ENCODE measurements around the gene ADNP. TPM values are rescaled to one million over a fixed set of nuclear protein-coding genes. Genes with fewer than 3 reads are reported as not detected.

The ADNP gene
- total and polyA plus RNA-seq, 2 experiments from 2014 or later = 95.0 to 106 TPM

DNA sequence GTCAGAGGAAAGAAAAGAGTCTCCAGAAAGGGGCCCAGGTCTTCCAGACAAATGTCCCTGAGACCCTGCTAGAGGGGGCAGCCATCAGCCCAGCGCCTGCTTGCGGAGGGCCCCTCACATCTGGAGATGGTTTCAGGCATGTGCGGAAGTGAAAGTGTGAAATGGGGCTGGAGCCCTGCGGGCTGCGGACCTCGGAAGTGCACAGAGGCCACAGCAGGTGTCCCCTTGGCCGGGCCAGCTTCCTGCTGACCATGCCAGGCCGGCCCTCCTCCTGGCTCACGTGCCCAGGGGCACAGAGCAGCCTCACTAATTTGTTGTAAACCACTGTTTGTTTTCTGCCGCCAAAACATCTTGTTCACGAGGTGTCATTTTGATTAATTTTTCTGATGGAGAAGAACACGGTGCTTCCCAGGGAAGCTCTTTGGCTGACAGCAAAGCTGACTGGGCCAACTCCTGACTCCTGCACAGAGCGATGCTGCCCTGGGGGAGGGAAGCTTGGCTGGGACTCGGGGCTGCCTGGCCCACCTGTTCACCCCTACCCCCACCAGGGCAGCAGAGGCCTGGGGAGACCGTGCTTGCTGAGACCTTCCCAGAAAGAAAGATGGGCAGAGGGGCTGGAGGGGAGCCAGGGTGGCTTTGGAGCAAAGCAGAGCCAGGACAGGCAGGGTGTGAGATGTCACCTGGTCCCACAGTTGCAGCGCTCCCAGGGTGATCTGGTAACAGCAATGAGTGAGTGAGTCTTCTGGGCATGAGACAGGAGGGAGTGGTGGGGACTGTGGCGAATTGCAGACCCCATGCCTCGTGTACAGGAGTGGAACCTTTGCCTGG is 82.2 kb downstream of the ADNP start:
- H3K27me3 ChIP-seq (ENCODE audit: insufficient read depth) = no peaks in the 10 kb centered on the region
- H3K4me1 Mint-ChIP-seq = peaks cover 30% of the 10 kb centered on the region
- no peaks in the 10 kb centered on the region for H3K9me3 Mint-ChIP-seq
- peak overlapping the region; percentile 69 for H3K27ac Mint-ChIP-seq
- no peak overlapping the region for H3K4me3 Mint-ChIP-seq
- no peak overlapping the region for H3K4me3 ChIP-seq
- no peaks in the 10 kb centered on the region for H3K9me2 ChIP-seq (ENCODE audit: insufficient read depth)
- H3F3A ChIP-seq (replicated peaks; ENCODE audit: low read depth) = no peaks in the 10 kb centered on the region
- ATAC-seq (no peak), DNase-seq (ENCODE audit: low spot score) (no peak)
- H4K20me1 ChIP-seq (replicated peaks; ENCODE audit: insufficient read depth) = no peaks in the 10 kb centered on the region
- no peaks in the 10 kb centered on the region for H3K79me2 ChIP-seq (replicated peaks; ENCODE audit: insufficient read depth)
- H3K36me3 Mint-ChIP-seq (ENCODE audit: low read depth) = no peaks in the 10 kb centered on the region
- TF ChIP-seq NANOG (IDR thresholded peaks at IDR 0.05; ENCODE audit: borderline replicate concordance) (no peak), ZNF331 (CRISPR knock-in tag; IDR thresholded peaks at IDR 0.05; ENCODE audit: low read depth) (no peak), EZH2phosphoT487 (IDR thresholded peaks at IDR 0.05; ENCODE audit: unreplicated experiment) (no peak), ZNF114 (CRISPR knock-in tag; IDR thresholded peaks at IDR 0.05) (no peak), STAT1 (IDR thresholded peaks at IDR 0.05; ENCODE audit: unreplicated experiment) (no peak), JUNB (IDR thresholded peaks at IDR 0.05; ENCODE audit: unreplicated experiment) (no peak), POLR2AphosphoS5 (IDR thresholded peaks at IDR 0.05; ENCODE audit: low read depth) (no peak), CREB1 (CRISPR knock-in tag; IDR thresholded peaks at IDR 0.05; ENCODE audit: low read depth) (no peak)
- TF ChIP-seq, protein P1, sequence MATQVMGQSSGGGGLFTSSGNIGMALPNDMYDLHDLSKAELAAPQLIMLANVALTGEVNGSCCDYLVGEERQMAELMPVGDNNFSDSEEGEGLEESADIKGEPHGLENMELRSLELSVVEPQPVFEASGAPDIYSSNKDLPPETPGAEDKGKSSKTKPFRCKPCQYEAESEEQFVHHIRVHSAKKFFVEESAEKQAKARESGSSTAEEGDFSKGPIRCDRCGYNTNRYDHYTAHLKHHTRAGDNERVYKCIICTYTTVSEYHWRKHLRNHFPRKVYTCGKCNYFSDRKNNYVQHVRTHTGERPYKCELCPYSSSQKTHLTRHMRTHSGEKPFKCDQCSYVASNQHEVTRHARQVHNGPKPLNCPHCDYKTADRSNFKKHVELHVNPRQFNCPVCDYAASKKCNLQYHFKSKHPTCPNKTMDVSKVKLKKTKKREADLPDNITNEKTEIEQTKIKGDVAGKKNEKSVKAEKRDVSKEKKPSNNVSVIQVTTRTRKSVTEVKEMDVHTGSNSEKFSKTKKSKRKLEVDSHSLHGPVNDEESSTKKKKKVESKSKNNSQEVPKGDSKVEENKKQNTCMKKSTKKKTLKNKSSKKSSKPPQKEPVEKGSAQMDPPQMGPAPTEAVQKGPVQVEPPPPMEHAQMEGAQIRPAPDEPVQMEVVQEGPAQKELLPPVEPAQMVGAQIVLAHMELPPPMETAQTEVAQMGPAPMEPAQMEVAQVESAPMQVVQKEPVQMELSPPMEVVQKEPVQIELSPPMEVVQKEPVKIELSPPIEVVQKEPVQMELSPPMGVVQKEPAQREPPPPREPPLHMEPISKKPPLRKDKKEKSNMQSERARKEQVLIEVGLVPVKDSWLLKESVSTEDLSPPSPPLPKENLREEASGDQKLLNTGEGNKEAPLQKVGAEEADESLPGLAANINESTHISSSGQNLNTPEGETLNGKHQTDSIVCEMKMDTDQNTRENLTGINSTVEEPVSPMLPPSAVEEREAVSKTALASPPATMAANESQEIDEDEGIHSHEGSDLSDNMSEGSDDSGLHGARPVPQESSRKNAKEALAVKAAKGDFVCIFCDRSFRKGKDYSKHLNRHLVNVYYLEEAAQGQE (IDR thresholded peaks at IDR 0.05; ENCODE audit: unreplicated experiment) = no peak
- TF ChIP-seq, protein P2, sequence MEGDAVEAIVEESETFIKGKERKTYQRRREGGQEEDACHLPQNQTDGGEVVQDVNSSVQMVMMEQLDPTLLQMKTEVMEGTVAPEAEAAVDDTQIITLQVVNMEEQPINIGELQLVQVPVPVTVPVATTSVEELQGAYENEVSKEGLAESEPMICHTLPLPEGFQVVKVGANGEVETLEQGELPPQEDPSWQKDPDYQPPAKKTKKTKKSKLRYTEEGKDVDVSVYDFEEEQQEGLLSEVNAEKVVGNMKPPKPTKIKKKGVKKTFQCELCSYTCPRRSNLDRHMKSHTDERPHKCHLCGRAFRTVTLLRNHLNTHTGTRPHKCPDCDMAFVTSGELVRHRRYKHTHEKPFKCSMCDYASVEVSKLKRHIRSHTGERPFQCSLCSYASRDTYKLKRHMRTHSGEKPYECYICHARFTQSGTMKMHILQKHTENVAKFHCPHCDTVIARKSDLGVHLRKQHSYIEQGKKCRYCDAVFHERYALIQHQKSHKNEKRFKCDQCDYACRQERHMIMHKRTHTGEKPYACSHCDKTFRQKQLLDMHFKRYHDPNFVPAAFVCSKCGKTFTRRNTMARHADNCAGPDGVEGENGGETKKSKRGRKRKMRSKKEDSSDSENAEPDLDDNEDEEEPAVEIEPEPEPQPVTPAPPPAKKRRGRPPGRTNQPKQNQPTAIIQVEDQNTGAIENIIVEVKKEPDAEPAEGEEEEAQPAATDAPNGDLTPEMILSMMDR (conservative IDR thresholded peaks at IDR 0.05; ENCODE audit: low read depth in 2 of 2) = no peak
- TF ChIP-seq, protein P3, sequence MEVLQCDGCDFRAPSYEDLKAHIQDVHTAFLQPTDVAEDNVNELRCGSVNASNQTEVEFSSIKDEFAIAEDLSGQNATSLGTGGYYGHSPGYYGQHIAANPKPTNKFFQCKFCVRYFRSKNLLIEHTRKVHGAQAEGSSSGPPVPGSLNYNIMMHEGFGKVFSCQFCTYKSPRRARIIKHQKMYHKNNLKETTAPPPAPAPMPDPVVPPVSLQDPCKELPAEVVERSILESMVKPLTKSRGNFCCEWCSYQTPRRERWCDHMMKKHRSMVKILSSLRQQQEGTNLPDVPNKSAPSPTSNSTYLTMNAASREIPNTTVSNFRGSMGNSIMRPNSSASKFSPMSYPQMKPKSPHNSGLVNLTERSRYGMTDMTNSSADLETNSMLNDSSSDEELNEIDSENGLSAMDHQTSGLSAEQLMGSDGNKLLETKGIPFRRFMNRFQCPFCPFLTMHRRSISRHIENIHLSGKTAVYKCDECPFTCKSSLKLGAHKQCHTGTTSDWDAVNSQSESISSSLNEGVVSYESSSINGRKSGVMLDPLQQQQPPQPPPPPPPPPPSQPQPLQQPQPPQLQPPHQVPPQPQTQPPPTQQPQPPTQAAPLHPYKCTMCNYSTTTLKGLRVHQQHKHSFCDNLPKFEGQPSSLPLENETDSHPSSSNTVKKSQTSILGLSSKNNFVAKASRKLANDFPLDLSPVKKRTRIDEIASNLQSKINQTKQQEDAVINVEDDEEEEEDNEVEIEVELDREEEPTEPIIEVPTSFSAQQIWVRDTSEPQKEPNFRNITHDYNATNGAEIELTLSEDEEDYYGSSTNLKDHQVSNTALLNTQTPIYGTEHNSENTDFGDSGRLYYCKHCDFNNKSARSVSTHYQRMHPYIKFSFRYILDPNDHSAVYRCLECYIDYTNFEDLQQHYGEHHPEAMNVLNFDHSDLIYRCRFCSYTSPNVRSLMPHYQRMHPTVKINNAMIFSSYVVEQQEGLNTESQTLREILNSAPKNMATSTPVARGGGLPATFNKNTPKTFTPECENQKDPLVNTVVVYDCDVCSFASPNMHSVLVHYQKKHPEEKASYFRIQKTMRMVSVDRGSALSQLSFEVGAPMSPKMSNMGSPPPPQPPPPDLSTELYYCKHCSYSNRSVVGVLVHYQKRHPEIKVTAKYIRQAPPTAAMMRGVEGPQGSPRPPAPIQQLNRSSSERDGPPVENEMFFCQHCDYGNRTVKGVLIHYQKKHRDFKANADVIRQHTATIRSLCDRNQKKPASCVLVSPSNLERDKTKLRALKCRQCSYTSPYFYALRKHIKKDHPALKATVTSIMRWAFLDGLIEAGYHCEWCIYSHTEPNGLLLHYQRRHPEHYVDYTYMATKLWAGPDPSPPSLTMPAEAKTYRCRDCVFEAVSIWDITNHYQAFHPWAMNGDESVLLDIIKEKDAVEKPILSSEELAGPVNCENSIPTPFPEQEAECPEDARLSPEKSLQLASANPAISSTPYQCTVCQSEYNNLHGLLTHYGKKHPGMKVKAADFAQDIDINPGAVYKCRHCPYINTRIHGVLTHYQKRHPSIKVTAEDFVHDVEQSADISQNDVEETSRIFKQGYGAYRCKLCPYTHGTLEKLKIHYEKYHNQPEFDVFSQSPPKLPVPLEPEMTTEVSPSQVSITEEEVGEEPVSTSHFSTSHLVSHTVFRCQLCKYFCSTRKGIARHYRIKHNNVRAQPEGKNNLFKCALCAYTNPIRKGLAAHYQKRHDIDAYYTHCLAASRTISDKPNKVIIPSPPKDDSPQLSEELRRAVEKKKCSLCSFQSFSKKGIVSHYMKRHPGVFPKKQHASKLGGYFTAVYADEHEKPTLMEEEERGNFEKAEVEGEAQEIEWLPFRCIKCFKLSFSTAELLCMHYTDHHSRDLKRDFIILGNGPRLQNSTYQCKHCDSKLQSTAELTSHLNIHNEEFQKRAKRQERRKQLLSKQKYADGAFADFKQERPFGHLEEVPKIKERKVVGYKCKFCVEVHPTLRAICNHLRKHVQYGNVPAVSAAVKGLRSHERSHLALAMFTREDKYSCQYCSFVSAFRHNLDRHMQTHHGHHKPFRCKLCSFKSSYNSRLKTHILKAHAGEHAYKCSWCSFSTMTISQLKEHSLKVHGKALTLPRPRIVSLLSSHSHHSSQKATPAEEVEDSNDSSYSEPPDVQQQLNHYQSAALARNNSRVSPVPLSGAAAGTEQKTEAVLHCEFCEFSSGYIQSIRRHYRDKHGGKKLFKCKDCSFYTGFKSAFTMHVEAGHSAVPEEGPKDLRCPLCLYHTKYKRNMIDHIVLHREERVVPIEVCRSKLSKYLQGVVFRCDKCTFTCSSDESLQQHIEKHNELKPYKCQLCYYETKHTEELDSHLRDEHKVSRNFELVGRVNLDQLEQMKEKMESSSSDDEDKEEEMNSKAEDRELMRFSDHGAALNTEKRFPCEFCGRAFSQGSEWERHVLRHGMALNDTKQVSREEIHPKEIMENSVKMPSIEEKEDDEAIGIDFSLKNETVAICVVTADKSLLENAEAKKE (CRISPR knock-in tag; IDR thresholded peaks at IDR 0.05) = no peak
- TF ChIP-seq, protein P4, sequence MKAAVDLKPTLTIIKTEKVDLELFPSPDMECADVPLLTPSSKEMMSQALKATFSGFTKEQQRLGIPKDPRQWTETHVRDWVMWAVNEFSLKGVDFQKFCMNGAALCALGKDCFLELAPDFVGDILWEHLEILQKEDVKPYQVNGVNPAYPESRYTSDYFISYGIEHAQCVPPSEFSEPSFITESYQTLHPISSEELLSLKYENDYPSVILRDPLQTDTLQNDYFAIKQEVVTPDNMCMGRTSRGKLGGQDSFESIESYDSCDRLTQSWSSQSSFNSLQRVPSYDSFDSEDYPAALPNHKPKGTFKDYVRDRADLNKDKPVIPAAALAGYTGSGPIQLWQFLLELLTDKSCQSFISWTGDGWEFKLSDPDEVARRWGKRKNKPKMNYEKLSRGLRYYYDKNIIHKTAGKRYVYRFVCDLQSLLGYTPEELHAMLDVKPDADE (IDR thresholded peaks at IDR 0.05) = no peak
- peaks cover 17% of the 10 kb centered on the region for H3K27me3 Mint-ChIP-seq (ENCODE audit: insufficient read depth, low read depth, poor library complexity)
- H3K4me1 ChIP-seq (ENCODE audit: insufficient read depth) = peaks cover 14% of the 10 kb centered on the region
- no peak overlapping the region for H3K4me2 ChIP-seq
- no peak overlapping the region for H2AFZ ChIP-seq
- H3K36me3 ChIP-seq (ENCODE audit: insufficient read depth) = no peaks in the 10 kb centered on the region
- no peak overlapping the region for H3K27ac ChIP-seq (ENCODE audit: low read depth)
